SU-DHL-6 (cell line): ENCODE measurements around the gene DUOXA1.

Experiments used
- H2AFZ ChIP-seq: fragments of 200-600 bp; sonication (generic); 2 replicates; pipeline ENCODE4 v1.6.1; 2014; ENCODE audit warnings: low read depth, mild to moderate bottlenecking, moderate library complexity, mixed read lengths, antibody characterized with exemption, low read length; ENCODE audit not compliant: severe bottlenecking
- H3F3A ChIP-seq: fragments of 200-600 bp; shearing (Covaris generic); 2 replicates; pipeline ENCODE4 v1.6.0; 2016; ENCODE audit warnings: antibody characterized with exemption, mild to moderate bottlenecking; ENCODE audit not compliant: insufficient read depth
- H3K27ac ChIP-seq: fragments of 200-600 bp; sonication (generic); 2 replicates; pipeline ENCODE4 v1.5.1; 2016; ENCODE audit warnings: low read depth, mild to moderate bottlenecking, low read length, moderate library complexity, mixed read lengths
- H3K27me3 ChIP-seq: fragments of 200-600 bp; sonication (generic), shearing (Covaris generic); 2 replicates; pipeline ENCODE4 v1.6.0; 2014; ENCODE audit warnings: mild to moderate bottlenecking, low read length
- H3K36me3 ChIP-seq: fragments of 200-600 bp; sonication (generic); 2 replicates; pipeline ENCODE4 v1.6.1; 2014; ENCODE audit warnings: mild to moderate bottlenecking, low read length, mixed read lengths
- H3K4me2 ChIP-seq: fragments of 300-600, 200-600 bp; shearing (Covaris generic), sonication (generic); 2 replicates; pipeline ENCODE4 v1.6.0; 2014; ENCODE audit warnings: low read length, low read depth, mild to moderate bottlenecking; ENCODE audit not compliant: poor library complexity, severe bottlenecking
- H3K4me3 ChIP-seq: fragments of 200-600 bp; sonication (generic); 2 replicates; pipeline ENCODE4 v1.5.1; 2014; ENCODE audit warnings: antibody characterized with exemption, low read length, mild to moderate bottlenecking, mixed read lengths; ENCODE audit not compliant: insufficient read depth, poor library complexity, severe bottlenecking
- H3K79me2 ChIP-seq: fragments of 200-600 bp; sonication (generic); 2 replicates; pipeline ENCODE4 v1.6.1; 2014; ENCODE audit warnings: mild to moderate bottlenecking, low read length, moderate library complexity; ENCODE audit not compliant: insufficient read depth
- H3K9ac ChIP-seq: fragments of 200-600 bp; sonication (generic); 2 replicates; pipeline ENCODE4 v1.7.0; 2014; ENCODE audit warnings: mild to moderate bottlenecking, low read length
- H3K9me2 ChIP-seq: fragments of 200-600 bp; sonication (generic); replicated peaks from 2 replicates; pipeline ENCODE4 v1.6.1; 2014; ENCODE audit warnings: low read length; ENCODE audit not compliant: insufficient read depth
- H3K9me3 ChIP-seq: fragments of 200-600 bp; sonication (generic); 2 replicates; pipeline ENCODE4 v1.6.1; 2014; ENCODE audit warnings: low read length, mixed read lengths; ENCODE audit not compliant: insufficient read depth
- H4K20me1 ChIP-seq: fragments of 200-600 bp; sonication (generic); 2 replicates; pipeline ENCODE4 v1.6.1; 2014; ENCODE audit warnings: low read depth, mild to moderate bottlenecking, antibody characterized with exemption, low read length, moderate library complexity, mixed read lengths
- EZH2phosphoT487 ChIP-seq: fragments of 200-600 bp; sonication (generic), shearing (Covaris generic); conservative IDR thresholded peaks from 2 replicates; pipeline ENCODE4 v1.6.1; 2018; ENCODE audit warnings: mild to moderate bottlenecking, antibody characterized with exemption, low read length, moderate library complexity, mixed read lengths
- TF ChIP-seq, protein P1 (sequence below): fragments of 200-600 bp; sonication (generic); IDR thresholded peaks from one replicate; pipeline ENCODE4 v1.5.1; 2017; ENCODE audit warnings: antibody characterized with exemption, mild to moderate bottlenecking, low read length, moderate library complexity; ENCODE audit not compliant: insufficient read depth, poor library complexity, severe bottlenecking

DUOXA1 gene

DNA sequence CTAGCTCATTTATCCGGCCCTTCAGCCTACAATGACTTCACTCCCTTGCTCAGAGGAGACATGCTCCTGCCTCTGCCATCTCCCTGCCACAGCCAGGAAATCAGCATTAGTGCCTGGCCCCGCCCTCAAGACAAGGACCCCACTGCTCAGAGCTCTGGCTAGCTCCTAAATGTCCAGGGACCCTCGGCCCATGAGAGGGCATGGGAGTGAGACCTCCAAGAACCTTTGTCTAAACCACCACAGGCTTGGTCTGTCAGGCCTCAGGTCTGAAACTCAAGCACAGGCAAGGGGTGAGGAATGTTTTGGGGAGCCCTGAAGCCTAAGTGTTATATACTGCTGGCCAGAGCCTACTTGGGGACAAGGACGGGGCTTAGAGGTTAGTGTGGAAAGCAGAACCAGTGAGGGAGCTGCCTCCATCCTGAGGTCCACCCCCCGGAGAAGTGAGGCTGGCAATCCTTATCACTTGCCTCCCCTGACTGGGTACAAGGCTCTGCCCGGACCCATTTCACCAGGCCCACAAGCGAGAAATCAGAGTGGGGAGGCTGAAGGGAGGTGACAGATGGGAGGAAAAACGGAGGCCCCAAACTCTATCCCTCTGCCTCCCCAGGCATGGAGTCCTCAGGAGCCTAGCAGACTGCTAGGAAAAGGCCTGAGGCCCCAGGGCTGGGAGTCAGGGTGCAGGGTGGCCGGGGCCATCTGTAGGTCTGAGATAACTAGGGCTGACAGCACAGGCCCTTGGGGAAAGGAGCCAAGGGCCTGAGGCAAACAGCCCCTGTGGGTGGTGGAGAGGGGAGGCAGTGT lies 39.3 kb upstream of the DUOXA1 start:
- no peaks in the 10 kb centered on the region for H3K36me3 ChIP-seq
- no peaks in the 10 kb centered on the region for H3K27me3 ChIP-seq
- H3K4me3 ChIP-seq: no peak overlapping the region
- no peaks in the 10 kb centered on the region for H3F3A ChIP-seq
- no peaks in the 10 kb centered on the region for H4K20me1 ChIP-seq
- no peak overlapping the region for H3K4me2 ChIP-seq
- no peaks in the 10 kb centered on the region for H3K79me2 ChIP-seq
- TF ChIP-seq, protein P1, sequence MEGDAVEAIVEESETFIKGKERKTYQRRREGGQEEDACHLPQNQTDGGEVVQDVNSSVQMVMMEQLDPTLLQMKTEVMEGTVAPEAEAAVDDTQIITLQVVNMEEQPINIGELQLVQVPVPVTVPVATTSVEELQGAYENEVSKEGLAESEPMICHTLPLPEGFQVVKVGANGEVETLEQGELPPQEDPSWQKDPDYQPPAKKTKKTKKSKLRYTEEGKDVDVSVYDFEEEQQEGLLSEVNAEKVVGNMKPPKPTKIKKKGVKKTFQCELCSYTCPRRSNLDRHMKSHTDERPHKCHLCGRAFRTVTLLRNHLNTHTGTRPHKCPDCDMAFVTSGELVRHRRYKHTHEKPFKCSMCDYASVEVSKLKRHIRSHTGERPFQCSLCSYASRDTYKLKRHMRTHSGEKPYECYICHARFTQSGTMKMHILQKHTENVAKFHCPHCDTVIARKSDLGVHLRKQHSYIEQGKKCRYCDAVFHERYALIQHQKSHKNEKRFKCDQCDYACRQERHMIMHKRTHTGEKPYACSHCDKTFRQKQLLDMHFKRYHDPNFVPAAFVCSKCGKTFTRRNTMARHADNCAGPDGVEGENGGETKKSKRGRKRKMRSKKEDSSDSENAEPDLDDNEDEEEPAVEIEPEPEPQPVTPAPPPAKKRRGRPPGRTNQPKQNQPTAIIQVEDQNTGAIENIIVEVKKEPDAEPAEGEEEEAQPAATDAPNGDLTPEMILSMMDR: no peak
- TF ChIP-seq EZH2phosphoT487: no peak
- no peak overlapping the region for H3K27ac ChIP-seq
- H3K9me2 ChIP-seq: no peaks in the 10 kb centered on the region
- H3K9me3 ChIP-seq: no peaks in the 10 kb centered on the region
- no peak overlapping the region for H3K9ac ChIP-seq
- H2AFZ ChIP-seq: no peak overlapping the region

DNA sequence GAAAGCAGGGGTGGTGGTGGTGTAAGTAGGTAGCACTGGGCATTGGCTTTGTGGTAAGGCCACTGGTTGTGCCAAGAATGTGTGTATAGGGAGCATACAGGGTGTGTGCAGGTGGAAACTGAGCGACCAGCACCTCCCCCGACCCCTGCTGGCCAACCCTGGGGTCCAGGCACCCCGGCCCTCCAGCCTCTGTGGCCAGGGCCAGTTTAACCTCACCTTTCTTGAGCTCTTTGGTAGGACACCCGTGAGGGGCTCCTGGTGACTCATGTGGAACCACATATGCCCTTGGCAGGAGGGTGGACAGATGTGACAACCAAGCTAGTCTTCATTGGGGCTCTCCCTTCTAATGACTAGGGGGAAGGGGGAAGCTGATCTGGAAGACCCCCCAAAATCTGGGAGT lies 38.6 kb upstream of the DUOXA1 start:
- Histone ChIP-seq H3K27ac (no peak overlapping the region), H3K9ac (no peak overlapping the region), H3K9me2 (no peaks in the 10 kb centered on the region), H3K4me2 (no peak overlapping the region), H3K36me3 (no peaks in the 10 kb centered on the region), H3K27me3 (no peaks in the 10 kb centered on the region), H3F3A (no peaks in the 10 kb centered on the region), H3K9me3 (no peaks in the 10 kb centered on the region), H3K4me3 (no peak overlapping the region), H3K79me2 (no peaks in the 10 kb centered on the region), H4K20me1 (no peaks in the 10 kb centered on the region), H2AFZ (no peak overlapping the region)
- no peak for TF ChIP-seq EZH2phosphoT487
- TF ChIP-seq, protein P1: no peak

GRCh38 chr15:45167631-45168205 lies 38.0 kb upstream of the DUOXA1 start:
- Histone ChIP-seq H3K27me3 (no peaks in the 10 kb centered on the region), H2AFZ (no peak overlapping the region), H3K9me2 (no peaks in the 10 kb centered on the region), H4K20me1 (no peaks in the 10 kb centered on the region), H3K27ac (no peak overlapping the region), H3K79me2 (no peaks in the 10 kb centered on the region), H3K4me2 (no peak overlapping the region), H3K9me3 (no peaks in the 10 kb centered on the region), H3K4me3 (no peak overlapping the region), H3F3A (no peaks in the 10 kb centered on the region), H3K9ac (peak overlapping the region; percentile 74; the same call in 1 of the 2 replicates), H3K36me3 (no peaks in the 10 kb centered on the region)
- TF ChIP-seq, protein P1: no peak
- TF ChIP-seq EZH2phosphoT487: no peak
